Measurements from ENCODE around the gene CASP14. TPM values are rescaled to one million over a fixed set of nuclear protein-coding genes. Genes with fewer than 3 reads are reported as not detected.
"Not testable (repeated sequence)": the region's sequence is repeated elsewhere in the genome, so short reads cannot be mapped to it uniquely, and the experiment has no call there.

The CASP14 gene, protein sequence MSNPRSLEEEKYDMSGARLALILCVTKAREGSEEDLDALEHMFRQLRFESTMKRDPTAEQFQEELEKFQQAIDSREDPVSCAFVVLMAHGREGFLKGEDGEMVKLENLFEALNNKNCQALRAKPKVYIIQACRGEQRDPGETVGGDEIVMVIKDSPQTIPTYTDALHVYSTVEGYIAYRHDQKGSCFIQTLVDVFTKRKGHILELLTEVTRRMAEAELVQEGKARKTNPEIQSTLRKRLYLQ
- total RNA-seq: not detected

DNA sequence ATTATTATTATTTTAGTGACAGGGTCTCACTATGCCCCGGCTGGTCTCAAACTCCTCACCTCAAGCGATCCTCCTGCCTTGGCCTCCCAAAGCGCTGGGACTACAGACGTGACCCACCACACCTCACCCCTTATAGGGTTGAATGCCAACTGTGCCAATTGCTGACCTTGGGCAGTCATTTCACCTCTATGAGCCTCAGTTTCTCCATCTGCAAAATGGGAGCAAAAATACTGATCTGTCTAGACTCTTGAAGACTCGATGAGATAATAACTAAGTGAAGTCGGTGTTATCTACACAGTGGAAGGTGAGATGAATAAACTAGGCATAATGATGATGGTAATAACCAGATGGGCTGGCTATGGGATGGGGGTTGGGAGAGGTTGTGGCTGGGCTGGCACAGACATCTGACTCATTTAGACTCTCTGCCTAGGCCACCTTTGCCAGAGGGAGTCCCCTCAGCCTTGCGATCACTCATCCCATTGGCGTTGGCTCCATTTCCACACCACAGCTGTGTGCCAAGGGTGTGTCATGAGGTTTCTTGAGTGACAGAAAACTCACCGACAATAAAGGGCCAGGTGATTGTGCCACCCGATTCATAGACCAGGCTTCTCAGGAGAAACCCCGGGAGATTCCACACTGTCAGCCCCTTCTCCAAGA, at the start of gene CASP14:
TSS of gene CASP14 (plus strand) at position 596 of the 657 bp plus-strand sequence. CDS start 2,772 bp downstream, outside the sequence.
- Histone ChIP-seq H3K4me3 (ENCODE audit: low read length) (no peak within 1 kb of the TSS), H3K27me3 (ENCODE audit: insufficient read depth, low read length) (peaks cover 4% of the 10 kb centered on the region), H3K9me3 (ENCODE audit: low read depth, low read length) (no peaks in the 10 kb centered on the region), H3K4me1 (ENCODE audit: insufficient read depth, low read length) (no peaks in the 10 kb centered on the region)

DNA sequence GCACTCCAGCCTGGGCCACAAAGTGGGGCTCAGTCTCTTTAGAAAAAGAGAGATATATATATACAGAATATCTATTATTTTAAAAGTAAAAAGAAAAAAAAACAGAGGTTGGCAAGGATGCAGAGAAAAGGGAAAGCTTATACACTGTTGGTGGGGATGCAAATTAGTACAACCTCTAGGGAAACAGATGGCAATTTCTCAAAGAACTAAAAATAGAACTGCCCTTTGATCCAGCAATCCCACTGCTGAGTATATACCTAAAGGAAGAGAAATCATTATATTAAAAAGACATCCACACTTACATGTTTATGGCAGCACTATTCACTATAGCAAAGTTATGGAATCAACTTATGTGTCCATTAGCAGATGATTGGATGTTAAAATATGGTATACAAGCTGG, 41.0 kb upstream of the CASP14 start:
- no peaks in the 10 kb centered on the region for H3K4me1 ChIP-seq (ENCODE audit: insufficient read depth, low read length)
- peaks cover 17% of the 10 kb centered on the region for H3K27me3 ChIP-seq (ENCODE audit: insufficient read depth, low read length)
- H3K9me3 ChIP-seq (ENCODE audit: low read depth, low read length): no peaks in the 10 kb centered on the region
- H3K4me3 ChIP-seq (ENCODE audit: low read length): no peak overlapping the region

DNA sequence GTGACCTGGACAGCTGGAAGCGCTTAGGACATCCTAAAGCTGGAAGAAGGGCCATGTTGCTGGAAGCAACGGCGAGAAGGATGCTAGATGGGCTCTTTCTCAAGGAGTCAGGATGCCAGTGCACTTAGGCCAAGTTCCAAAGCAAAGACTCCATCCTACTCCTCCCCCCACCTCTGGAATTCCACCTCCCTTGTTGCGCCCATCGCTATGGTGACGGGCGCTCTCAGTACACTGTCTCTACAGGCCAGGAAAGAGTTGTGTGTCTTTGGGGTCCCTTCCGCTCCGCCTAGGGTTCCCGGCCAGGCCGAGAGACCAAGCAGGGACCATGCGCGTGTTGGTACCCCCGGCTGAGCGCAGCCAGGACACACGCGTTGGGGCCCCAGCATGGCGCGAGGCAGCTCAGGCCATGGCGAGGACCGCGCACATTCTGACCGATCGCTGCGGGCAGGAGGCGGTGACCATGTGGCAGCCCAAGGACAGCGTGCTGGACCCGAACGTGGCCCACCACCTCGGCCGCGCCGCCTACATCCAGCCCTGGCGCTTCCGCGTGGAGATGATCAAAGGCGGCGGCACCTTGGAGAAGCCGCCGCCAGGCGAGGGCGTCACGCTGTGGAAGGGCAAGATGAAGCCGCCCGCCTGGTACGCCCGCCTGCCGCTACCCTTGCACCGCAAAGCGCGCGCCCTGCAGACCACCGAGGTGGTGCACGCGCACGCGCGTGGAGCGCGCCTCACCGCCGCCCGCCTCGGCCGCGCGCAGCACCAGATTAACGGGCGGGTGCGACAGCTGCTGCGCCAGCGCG, 38.6 kb upstream of the CASP14 start:
- Histone ChIP-seq H3K4me1 (ENCODE audit: insufficient read depth, low read length) (no peaks in the 10 kb centered on the region), H3K27me3 (ENCODE audit: insufficient read depth, low read length) (peaks cover 17% of the 10 kb centered on the region), H3K9me3 (ENCODE audit: low read depth, low read length) (no peaks in the 10 kb centered on the region), H3K4me3 (ENCODE audit: low read length) (no peak overlapping the region)

GRCh38 chr19:15014579-15014978, 34.7 kb upstream of the CASP14 start:
- Histone ChIP-seq H3K4me3 (ENCODE audit: low read length) (no peak overlapping the region), H3K27me3 (ENCODE audit: insufficient read depth, low read length) (peaks cover 17% of the 10 kb centered on the region), H3K9me3 (ENCODE audit: low read depth, low read length) (no peaks in the 10 kb centered on the region), H3K4me1 (ENCODE audit: insufficient read depth, low read length) (no peaks in the 10 kb centered on the region)

DNA sequence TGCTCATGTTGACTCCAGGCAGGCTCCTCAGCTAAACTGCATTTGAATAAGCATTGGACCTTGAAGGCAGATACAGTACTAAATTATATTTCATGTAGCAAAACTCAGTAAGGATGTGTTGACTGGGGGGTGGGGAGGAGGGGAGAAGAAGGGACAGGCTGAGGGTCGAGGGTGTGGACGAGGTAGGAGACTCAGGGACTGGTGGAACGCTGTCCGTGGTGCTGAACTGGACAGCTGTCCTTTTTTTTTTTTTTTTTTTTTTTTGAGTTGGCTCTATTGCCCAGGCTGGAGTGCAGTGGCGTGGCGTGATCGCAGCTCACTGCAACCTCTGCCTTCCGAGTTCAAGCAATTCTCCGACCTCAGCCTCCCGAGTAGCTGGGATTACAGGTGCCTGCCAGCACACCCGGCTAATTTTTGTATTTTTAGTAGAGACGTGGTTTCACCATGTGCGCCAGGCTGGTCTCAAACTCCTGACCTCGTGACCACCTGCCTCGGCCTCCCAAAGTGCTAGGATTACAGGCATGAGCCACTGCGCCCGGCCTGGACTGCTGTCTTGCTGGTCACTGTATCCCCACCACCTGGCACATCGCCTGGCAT, 33.2 kb upstream of the CASP14 start:
- H3K9me3 ChIP-seq (ENCODE audit: low read depth, low read length): no peaks in the 10 kb centered on the region
- H3K27me3 ChIP-seq (ENCODE audit: insufficient read depth, low read length): peaks cover 10% of the 10 kb centered on the region
- H3K4me1 ChIP-seq (ENCODE audit: insufficient read depth, low read length): no peaks in the 10 kb centered on the region
- no peak overlapping the region for H3K4me3 ChIP-seq (ENCODE audit: low read length)

- H3K4me3 ChIP-seq (ENCODE audit: low read length); H3K27me3 ChIP-seq (ENCODE audit: insufficient read depth, low read length); H3K9me3 ChIP-seq (ENCODE audit: low read depth, low read length); H3K4me1 ChIP-seq (ENCODE audit: insufficient read depth, low read length): not testable (repeated sequence)
Measured at GRCh38 chr19:15018836-15019235, 30.4 kb upstream of the CASP14 start.

DNA sequence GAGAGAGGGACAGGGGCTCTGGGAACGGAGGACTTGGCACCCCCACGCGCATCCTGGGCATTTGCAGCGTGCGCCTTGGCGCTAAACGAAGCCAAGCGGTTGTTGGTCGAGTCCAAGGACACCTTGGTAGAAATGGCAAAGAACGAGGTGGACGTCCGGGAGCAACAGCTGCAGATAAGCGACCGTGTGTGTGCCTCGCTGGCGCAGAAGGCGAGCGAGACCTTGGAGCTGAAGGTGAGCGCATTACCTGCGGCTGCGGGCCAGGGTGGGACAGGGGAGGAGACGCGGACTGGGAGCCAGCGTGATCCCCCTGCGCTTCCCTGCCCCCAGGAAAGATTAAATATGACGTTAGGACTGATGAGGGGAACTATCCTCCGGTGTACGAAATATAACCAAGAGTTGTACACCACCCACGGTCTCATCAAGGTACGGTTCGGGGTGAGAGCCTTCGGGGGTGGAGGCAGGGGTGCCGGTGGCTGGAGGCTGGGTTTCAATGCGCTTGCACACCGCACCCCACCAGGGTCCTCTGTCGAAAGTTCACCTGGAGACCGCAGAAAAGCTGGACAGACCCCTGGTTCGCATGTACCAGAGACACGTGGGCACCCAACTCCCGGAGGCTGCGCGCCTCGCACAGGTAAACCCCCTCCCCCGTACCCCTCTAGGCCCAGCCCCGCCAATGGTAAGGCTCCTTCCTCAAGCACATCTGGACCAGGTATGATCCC, 27.8 kb upstream of the CASP14 start:
- no peaks in the 10 kb centered on the region for H3K4me1 ChIP-seq (ENCODE audit: insufficient read depth, low read length)
- no peaks in the 10 kb centered on the region for H3K9me3 ChIP-seq (ENCODE audit: low read depth, low read length)
- no peak overlapping the region for H3K4me3 ChIP-seq (ENCODE audit: low read length)
- H3K27me3 ChIP-seq (ENCODE audit: insufficient read depth, low read length): no peaks in the 10 kb centered on the region

GRCh38 chr19:15022752-15023151, 26.5 kb upstream of the CASP14 start:
- Histone ChIP-seq H3K27me3 (ENCODE audit: insufficient read depth, low read length) (no peaks in the 10 kb centered on the region), H3K4me3 (ENCODE audit: low read length) (no peak overlapping the region), H3K4me1 (ENCODE audit: insufficient read depth, low read length) (no peaks in the 10 kb centered on the region), H3K9me3 (ENCODE audit: low read depth, low read length) (no peaks in the 10 kb centered on the region)

DNA sequence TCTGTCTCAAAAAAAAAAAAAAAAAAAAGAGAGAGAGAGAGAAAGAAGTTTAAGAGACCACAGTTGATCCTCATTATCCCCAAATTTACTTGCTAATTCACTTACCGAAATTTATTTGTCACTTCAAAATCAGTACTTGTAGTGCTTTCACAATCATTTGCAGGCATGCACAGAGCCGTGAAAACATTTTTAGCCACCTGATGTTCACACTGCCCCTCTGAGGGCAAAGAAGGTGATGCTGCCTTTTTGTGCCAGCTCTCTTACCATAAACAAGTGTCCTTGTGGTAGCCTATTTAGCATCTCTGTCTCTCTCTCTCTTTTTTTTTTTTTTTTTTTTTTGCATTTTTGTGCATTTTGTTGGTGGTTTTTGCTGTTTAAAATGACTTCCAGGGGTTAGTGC, 24.1 kb upstream of the CASP14 start:
- H3K4me3 ChIP-seq (ENCODE audit: low read length): no peak overlapping the region
- no peaks in the 10 kb centered on the region for H3K9me3 ChIP-seq (ENCODE audit: low read depth, low read length)
- H3K27me3 ChIP-seq (ENCODE audit: insufficient read depth, low read length): no peaks in the 10 kb centered on the region
- no peaks in the 10 kb centered on the region for H3K4me1 ChIP-seq (ENCODE audit: insufficient read depth, low read length)

DNA sequence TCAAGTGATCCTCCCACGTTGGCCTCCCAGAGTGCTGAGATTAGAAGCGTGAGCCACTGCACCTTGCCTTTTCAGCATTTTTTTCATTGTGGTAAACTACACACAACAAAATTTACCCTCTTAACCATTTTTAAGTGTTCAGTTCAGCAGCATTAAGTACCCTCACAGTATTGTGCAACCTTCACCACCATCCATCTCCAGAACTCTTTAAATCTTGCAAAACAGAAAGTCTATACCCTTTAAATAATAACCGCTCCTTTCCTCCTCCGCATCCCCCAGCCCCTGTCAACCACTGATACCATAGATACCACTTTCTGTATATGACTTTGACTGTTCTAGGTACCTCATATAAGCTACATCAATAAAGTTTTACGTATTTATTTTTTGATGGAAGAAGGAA, 20.8 kb upstream of the CASP14 start:
- Histone ChIP-seq H3K9me3 (ENCODE audit: low read depth, low read length) (no peaks in the 10 kb centered on the region), H3K4me3 (ENCODE audit: low read length) (no peak overlapping the region), H3K4me1 (ENCODE audit: insufficient read depth, low read length) (no peaks in the 10 kb centered on the region), H3K27me3 (ENCODE audit: insufficient read depth, low read length) (no peaks in the 10 kb centered on the region)

GRCh38 chr19:15031675-15032074, 17.6 kb upstream of the CASP14 start:
- H3K27me3 ChIP-seq (ENCODE audit: insufficient read depth, low read length): no peaks in the 10 kb centered on the region
- no peaks in the 10 kb centered on the region for H3K9me3 ChIP-seq (ENCODE audit: low read depth, low read length)
- H3K4me3 ChIP-seq (ENCODE audit: low read length): no peak overlapping the region
- H3K4me1 ChIP-seq (ENCODE audit: insufficient read depth, low read length): no peaks in the 10 kb centered on the region

- H3K9me3 ChIP-seq (ENCODE audit: low read depth, low read length): no peaks in the 10 kb centered on the region
- no peaks in the 10 kb centered on the region for H3K4me1 ChIP-seq (ENCODE audit: insufficient read depth, low read length)
- H3K4me3 ChIP-seq (ENCODE audit: low read length): no peak overlapping the region
- H3K27me3 ChIP-seq (ENCODE audit: insufficient read depth, low read length): no peaks in the 10 kb centered on the region
Measured at GRCh38 chr19:15035795-15036311, 13.4 kb upstream of the CASP14 start.

GRCh38 chr19:15037586-15037985, 11.7 kb upstream of the CASP14 start:
- no peaks in the 10 kb centered on the region for H3K9me3 ChIP-seq (ENCODE audit: low read depth, low read length)
- no peak overlapping the region for H3K4me3 ChIP-seq (ENCODE audit: low read length)
- H3K27me3 ChIP-seq (ENCODE audit: insufficient read depth, low read length): no peaks in the 10 kb centered on the region
- H3K4me1 ChIP-seq (ENCODE audit: insufficient read depth, low read length): no peaks in the 10 kb centered on the region

DNA sequence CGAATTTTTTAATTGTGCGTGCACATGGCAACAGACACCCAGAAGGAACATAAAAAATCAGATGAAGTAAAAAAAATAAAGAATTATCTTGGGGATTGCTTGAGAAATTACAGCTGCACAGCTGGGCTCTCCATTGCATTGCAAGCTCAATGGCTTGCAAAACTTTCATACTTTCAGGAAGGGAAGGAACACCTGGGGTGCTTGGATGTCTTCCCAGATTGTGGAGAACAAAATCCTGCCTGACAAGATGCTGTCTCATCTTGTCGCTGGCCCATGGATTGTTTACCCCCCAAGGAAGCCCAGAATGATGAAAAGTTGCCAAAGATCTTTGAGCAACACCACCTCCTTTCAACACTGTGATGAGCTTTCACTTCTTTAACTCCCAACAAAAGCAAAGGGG, 11.0 kb upstream of the CASP14 start:
- Histone ChIP-seq H3K4me1 (ENCODE audit: insufficient read depth, low read length) (no peaks in the 10 kb centered on the region), H3K9me3 (ENCODE audit: low read depth, low read length) (no peaks in the 10 kb centered on the region), H3K4me3 (ENCODE audit: low read length) (no peak overlapping the region), H3K27me3 (ENCODE audit: insufficient read depth, low read length) (no peaks in the 10 kb centered on the region)
